Activated CD4-positive, alpha-beta T cell treated with anti-CD3 and anti-CD28 coated beads for 4 hours (primary cell): Measurements from ENCODE around the gene CACNA1C.

Experiments used
- DNase-seq, 2 donors: peaks; one replicate each; pipeline ENCODE4 v3.0.0-alpha.2; 2020

Gene CACNA1C

DNA sequence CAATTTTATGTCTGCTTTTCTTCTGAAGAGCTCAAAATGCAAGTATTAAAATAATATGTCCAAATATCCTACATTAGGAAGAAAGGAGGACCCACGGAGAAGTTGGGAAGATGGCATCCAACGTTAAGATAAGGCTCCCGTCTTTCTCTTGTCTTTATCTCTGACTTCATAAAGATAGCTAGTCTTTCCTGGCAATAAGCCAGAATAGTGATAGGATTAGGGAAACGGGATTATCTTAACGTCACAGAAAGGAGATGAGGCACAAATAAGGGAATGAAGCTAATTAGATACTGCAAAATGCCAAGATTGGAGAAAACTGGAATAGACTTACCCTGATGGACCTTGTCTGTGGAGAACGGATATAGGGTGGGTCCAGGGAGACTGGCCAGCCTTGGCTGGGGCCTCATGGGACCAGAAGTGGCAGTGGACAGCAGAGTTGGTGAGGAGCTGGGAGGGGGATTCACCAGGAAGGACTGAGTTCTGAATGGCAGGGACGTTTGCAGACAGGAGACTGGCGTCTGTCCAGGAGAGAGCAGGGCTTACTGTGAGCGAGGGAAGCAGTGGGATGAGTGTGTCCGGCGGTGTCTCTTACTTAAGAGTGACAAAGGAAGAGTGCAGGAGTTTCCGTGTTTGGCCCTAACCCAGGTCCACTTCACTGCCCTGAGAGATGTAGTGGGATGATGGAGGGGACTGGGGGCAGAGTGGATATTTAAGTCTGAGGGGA, 119.9 kb downstream of the CACNA1C start:
- no peak for DNase-seq

DNA sequence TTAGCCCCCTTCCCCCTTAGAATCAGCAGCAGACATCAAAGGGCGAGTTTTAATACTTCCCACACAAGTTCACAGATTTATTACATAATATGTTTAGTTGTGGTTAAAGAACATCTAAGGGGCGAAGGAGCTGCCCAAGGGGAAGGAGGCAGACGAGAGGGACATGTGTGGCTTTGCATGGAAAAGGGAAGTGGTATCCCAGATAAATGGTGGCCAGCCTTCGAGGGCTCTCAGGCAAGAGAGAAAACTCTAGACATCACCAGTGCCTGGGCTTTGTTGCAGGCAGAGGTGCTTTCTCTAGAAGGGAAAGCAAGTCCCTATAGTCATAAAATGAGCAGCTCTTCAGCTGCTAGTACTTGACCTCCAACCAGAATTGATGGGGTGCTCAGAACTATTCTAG, 121.2 kb downstream of the CACNA1C start:
- DNase-seq, result no peak

DNA sequence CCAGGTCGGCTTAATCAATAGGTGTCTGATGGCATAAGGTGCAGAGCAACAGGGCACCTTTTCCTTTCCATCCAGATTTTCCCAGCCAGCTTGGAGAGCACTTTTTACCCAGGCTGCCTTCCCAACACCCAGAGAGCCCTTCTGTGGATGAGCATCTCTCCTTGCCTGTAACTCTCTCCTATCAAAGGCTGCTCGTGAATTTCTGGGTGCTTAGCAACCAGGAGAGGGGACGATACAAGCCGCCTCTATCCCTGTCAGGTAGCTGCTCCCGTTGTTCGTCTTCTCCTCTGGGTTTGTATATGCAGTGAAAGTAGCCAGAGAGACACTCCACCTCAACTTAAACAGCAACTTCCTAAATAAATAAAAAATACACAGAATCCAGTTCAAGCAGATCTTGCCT, 124.2 kb downstream of the CACNA1C start:
- no peak for DNase-seq

DNA sequence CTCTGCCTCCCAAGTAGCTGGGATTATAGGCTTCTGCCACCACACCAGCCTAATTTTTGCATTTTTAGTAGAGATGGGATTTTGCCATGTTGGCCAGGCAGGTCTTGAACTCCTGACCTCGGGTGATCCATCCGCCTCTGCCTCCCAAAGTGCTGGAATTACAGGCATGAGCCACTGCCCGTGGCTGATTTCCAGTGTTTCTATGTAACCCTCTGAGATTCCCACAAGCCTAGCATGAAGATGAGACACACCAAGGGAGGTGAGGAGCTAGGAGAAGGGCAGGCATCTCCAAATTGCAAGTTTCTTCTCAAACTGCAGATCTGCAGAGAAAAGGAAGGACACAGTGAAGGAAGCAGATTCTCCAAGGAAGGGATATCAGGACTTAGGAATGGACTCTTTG, 125.0 kb downstream of the CACNA1C start:
- no peak for DNase-seq

DNA sequence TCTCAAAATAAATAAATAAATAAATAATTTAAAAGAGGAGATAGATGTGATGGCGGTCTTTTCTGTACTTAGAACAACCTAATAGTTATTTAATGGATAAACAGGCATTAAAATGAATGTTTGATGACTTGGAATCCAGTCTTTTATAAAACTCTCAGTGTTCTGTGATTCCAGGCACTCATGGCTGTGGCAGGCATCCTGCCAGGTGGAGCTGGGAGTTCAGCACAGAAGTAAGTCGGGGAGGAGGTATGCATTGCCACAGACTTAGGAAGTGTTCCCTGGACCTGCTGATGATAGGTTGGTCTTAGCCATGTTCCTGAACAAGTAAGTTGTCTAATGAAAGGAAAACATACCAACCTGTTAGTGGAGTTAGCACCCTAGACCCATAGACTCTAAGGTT, 126.3 kb downstream of the CACNA1C start:
- DNase-seq, result no peak

DNA sequence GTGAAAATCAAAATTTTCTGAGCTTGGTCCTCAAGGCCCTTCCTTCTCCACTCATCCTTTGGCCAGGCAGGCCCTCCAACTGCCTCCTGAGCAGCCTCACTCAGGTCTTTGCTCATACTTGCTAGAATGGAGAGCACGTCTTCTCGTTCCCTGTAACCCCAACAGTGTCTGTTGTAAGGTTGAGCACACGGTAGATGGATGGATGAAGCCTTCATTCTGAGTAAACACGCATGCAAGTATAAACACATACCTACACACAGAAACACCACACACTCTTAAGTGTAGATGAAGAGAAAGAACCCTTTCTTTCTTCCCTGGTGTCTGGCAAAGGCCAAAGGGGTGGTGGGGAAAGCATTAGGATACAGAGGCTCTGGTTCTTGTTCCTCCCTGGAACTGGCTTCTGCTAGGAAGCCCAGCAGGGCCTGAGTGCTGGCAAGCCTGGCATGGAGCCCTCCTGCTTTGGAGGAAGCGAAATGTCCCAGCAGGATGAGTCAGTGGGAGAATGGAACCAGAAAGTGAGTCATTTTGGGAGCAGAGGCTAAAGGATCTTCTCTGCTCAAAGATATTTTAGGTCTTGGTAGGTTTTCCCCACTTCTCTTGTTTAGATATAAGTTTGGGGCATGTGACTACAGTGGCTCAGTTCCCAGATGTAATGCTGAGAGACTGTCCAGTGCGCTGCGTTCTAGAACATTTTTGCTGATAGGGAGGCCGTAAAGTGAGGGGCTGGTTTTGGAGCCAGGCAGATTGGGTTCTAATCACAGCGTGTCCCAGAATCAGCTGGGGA, 127.4 kb downstream of the CACNA1C start:
- DNase-seq, result no peak

DNA sequence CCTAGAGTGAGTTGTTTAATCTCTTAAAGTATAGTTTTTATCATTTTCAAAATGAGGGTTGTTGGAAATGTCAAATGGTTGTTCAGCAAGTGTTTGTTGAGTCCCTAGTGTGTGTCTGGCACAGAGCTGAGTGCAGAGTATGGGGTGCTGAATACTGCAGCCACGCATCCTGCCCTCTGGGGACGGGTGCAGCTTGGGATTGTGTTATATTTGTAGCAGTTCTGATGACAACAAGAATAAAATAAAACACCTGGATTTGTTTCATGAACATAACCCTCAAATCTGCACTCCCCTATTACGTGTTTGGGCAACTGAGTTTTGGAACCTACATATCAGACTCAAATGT, 127.9 kb downstream of the CACNA1C start:
- no peak for DNase-seq

DNA sequence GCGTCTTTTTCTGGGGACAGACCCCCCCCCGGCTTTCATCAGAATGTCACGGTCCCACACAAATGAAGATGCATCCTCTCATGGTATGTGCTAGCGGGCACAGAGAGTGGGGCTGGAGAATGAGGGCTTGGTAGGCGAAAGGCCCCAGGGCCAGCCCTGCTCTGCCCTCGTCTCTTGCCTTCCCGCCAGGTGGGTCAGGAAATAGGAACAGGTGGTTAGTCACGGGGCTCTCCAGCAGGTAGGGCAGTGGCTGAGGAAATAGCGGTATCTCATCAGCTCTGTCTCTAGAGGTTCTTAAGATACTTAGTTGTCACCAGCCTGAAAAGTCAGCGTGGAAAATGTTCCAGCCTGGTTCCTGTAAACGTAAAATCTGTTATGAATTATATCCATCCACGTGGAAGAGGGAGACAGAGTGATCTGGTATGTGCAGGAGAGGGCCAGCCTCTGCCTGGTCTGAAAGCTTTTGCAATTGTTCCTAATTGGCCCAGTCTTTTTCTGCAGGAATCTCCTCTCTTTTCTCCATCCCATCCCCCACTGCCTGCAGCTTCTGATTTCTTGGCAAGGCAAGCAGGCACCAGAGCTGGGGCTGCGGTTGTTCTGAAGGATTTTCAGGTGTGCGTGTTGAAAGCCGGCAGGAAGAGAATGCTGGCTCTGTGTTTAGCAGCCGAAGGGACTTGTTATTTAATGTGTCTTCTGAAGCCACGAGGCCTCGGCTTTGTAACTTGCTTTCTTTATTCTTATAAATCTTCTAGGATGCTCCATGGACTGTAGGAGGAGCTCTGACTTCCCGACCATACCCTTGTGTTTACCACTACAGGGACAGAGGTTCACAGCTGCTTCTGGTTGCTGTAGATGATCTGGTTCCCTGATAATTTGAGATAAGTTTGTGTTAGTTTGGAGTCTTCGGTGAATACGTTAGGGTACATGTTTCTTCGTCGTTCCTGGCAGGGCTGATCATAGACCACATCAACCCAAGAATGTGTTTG, 131.1 kb downstream of the CACNA1C start:
- DNase-seq, result no peak

DNA sequence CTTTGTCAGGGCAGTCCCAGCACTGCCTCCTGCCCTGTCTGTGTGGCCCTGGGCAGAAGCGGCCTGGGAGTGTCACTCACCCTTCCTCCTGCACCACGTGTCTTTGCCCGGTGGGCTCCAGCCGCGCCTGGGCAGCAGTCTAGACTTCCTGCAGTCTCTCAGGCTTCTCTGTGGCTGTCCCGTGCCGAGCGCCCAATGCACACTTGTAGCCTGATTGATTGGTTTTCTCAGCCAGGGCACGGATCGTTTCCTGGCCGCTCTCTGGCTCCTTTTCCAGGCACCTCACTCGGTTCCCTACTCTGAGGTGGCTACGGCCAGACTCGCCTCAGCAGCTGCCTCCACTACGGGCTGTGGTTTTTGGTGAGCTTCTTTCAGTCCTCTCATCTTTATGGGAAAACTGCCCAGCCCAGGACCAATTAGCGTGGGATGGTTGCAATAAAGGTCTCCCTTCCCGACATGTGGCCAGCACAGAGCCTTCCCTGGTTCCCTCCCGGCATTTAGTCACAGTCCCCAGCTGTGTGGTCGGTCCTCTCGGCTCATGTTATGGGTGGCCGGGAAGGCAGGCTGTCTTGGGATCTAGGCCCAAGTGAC, 133.1 kb downstream of the CACNA1C start:
- DNase-seq, result no peak

DNA sequence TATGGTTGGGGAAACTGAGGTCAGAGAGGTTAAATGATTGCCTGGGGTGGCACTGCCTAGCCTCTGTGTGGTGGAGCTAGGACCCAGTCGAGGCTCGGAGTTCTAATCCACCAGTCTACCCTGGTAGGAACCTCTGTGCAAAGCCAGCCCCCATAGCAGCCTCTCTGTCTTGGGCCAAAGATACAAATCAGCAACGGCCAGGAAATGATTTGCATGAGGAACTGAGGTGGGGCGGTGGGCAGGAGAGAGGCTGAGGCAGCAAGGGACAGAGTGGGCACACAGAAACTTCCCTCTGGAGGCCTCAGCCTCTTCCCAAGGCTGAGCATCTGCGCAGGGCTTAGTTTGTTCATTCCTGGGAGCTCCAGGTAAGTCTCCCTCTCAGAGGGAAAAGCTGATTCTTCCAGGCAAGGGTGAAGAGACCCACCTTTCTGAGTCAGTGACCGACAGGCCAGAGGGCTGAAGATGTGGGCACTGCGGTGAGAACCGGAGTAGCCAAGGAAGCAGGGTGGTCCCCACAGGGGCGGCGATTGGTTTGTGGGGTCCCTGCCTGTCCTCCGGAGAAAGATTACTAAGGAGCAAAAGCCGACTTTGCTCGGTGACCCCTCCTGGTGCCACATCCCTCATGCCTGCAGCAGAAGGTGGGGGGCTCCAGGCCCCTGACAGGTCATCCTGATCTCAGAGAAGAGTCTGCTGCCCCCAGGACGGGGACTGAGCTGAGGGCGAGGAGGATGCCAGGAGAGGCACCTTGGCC, 134.6 kb downstream of the CACNA1C start:
- DNase-seq, result no peak

DNA sequence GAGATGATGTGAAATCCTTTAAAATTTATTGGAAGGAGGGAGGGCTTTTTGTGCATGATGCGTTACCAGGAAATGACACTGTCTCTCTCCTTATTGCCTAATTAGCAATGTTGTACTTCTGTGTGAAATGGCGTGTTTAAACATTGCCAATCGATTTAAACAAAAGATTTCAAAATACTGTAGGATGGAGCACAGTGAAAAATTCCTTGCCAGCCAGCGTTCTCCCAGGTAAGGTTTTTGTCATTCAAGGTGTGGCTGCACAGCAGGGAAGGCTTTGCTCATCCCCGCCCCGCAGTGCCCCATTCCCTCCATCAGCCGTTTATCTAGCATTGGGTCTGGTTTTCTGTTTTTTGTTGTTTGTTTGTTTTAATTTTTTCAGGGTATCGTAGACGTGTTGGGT, 137.3 kb downstream of the CACNA1C start:
- DNase-seq, result no peak

DNA sequence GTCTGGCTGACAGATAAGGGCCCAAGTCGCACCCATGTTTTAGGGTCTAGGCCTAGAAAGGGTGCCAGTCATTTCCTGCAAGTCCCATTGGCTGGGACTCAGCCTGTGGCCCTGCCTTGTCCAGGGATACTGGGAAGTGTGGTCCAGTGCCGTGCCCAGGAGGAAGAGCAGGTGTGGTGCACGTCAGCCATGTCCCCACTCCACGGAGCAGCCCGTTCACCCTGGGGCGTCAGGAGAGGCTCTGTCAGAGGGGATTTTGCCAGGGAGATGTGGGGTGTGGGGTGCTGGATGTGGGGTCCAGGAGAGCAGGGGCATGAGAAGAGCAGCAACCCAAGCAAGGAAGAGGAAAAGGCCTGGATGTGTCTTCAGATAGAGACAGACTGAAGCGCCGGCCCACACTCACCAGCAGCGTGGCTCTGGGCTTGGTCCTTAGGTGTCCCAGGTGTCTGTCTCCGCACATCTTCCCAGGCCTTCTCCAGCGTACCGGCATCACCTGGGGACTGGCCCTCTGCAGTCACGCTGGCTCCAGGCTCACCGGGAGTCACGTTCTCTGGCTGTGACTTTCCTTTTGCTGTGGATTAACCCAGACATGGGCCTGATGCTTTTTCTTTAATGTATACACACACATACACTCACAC, 138.2 kb downstream of the CACNA1C start:
- DNase-seq, result no peak

DNA sequence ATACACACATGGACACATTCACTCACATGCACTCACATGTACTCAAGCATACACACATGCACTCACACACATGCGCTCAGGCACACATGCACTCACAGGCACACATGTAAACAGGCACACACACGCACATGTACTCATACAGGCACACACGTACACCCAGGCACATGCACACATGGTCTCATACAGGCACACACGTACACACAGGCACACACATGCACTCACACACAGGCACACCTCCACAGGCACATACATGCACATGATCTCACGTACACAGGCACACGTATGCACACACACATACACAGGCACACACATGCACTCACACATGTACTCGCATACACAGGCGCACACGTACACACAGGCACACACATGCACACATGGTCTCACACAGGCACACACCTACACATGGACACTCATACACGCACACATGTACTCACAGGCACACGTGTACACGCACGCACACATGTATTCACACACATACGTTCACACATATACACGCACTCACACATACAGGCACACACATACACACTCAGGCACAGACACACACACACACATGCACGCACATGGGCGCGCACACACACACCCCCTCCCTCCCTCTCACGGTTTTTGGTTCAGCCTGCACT, 138.9 kb downstream of the CACNA1C start:
- no peak for DNase-seq

DNA sequence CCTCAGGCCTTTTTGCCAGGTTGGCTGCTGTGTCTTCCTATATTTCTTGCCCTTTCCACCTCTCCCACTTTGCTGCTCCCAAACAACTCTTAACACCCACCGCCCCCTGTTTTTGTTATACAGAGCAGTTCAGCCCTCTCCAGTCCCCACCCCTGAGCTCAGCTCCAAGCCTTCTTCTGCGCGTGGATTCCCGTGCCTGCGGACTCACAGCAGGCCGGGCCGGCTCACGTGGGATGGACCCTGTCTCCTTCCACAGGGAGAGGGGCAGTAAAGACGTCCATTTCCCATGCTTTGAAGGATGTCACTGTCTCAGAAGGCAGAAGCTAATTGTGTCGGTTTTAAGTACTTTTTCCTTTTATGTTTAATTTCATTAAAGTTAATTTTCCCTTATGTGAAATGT, 139.4 kb downstream of the CACNA1C start:
- DNase-seq, result no peak

DNA sequence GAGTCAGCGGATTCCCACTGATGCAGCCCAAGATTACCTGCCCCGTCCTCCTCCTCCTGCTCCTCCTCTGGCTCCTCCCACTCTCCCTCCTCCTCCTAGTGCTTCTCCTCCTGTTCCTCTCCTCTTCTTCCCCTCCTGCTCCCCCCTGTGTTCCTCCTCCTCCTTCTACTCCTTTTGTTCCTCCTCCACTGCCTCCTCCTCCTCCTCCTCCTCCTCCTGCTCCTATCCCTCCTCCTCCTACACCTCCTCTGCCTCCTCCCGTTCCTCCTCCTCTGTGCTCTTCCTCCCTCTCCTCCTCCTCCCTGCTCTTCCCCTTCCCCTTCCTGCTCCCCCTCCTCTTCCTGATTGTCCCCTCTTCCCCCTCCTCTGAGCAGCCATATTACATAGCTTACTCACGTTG, 141.3 kb downstream of the CACNA1C start:
- no peak for DNase-seq

DNA sequence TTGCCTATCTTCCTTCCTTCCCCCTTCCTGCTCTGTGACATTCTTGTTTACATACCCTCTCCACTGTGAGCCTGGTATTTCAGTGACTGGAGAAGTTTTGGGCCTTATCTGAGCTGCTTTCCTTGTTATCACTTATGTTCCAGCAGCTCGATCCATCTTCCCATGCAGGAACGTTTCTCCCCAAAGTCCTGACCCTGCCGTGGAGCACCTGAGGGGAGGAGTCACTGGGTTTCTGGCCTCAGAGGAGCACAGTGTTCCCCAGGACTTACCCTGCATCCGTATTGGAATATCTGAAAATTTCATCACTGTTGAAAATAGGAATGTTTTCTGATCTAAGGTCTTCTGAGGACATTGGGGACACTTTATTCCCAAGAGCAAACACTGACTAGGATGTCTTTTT, 141.8 kb downstream of the CACNA1C start:
- no peak for DNase-seq

DNA sequence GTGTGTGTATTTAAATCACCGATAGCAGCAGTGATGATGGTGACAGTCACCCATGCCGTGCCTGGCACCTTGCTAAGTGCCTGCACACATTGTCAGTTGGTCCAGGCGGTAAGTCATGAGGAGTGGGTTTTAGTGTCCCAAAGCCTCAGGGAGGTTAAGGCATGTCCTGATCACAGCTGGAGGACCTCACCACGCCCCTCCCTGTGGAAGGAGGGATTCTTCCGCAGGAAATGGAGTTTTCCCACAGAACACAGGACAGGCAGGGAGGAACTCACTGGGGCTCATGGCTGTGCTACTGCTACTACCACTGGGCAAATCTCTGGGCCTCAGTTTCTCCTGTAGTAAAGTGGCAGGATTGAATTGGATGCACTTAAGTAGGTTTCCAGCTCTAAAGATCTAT, 142.3 kb downstream of the CACNA1C start:
- no peak for DNase-seq

DNA sequence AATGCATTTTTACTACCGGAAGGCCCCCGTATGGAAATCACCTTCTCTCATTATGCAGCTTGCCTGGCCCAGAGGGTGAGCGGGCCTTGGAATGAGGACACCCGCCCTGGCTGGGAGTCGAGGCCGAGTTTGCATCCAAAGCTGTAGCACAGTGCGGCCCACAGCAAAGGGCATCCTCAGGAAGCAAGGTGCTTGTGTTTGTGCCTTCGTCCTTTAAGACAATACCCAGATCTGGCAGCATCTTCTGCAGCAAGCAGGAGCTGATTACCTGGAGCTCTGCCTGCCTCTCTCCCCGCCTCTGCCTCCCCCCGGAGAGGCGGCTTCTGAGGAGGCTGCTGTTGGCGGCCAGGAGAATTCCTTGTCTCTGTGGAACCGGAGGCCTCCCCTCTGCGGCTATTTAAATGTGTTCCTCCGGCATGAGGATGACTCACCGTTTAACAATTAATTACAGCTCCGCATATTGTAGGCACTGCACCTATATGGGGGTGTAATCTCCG, 145.3 kb downstream of the CACNA1C start:
- no peak for DNase-seq

DNA sequence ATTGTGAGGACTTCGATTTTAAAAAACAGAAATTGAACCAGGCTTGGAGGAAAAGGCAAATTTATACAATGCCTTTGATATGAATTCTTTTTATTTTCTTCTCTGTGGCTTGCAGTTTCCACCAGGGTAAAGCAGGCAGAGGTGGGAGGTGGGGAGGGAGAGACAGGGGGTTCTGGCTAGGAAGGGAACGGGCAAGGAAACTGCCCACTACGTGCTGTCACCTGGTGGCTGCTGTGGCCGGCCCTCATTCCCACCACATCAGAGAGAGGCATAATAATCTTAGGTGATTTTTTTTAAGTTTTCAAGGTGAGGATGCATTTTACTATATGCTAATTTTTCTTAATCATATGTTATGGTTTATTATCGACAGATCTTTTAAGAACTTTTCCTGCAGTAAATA, 145.8 kb downstream of the CACNA1C start:
- DNase-seq, result no peak

DNA sequence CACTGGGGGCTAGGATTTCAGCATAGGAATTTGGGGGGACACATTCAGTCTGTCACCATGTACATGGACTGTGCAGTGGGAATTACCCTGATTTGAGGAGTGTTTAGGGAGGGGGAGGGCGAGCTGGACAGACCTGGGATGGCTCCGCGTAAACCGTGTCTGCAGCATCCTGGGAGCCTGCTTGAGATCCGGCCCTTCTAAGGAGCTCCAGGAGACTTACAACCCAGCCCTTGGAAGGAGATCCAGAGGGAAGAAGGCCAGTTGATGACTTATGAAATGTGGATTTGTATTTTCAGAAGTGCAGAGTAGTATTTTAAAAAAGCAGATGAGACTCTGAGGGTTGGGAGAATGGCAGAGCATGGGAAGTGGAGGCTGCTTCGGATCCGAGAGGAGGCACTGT, 153.2 kb downstream of the CACNA1C start:
- DNase-seq, result no peak
